ENCODE data around the gene SMIM29. TPM values are rescaled to one million over a fixed set of nuclear protein-coding genes. Genes with fewer than 3 reads are reported as not detected.

Gene SMIM29
- total RNA-seq, 1 experiment from 2014 or later: 25.1 TPM

GRCh38 chr6:34243131-34243771 is 5.6 kb downstream of the SMIM29 start:
- Histone ChIP-seq H3K79me2 (ENCODE audit: insufficient read depth, low read length) (peaks cover 61% of the 10 kb centered on the region), H3K9ac (ENCODE audit: low read length) (peak overlapping the region; percentile 93), H3K9me3 (ENCODE audit: control insufficient read depth in 1 of 2, insufficient read depth in 1 of 2, low read depth in 1 of 2, low read length in 2 of 2) (no peaks in the 10 kb centered on the region), H3K36me3 (ENCODE audit: control insufficient read depth in 1 of 2, insufficient read depth in 2 of 2, low read length in 2 of 2) (peaks cover 13 to 51% of the 10 kb centered on the region in 2 experiments; a peak in 2 of 4 replicates), H3K27me3 (ENCODE audit: insufficient read depth, low read length) (no peaks in the 10 kb centered on the region), H2AFZ (ENCODE audit: low read depth, low read length, poor library complexity, severe bottlenecking) (no peak overlapping the region), H3K27ac (ENCODE audit: low read depth, low read length) (peak overlapping the region; percentile 95), H3K4me1 (ENCODE audit: control insufficient read depth in 1 of 2, insufficient read depth in 2 of 2, low read length in 2 of 2) (peaks cover 78 to 98% of the 10 kb centered on the region in 2 experiments), H3K4me2 (ENCODE audit: low read length) (peak overlapping the region; percentile 87), H3K9me2 (ENCODE audit: insufficient read depth) (no peaks in the 10 kb centered on the region), H4K20me1 (ENCODE audit: insufficient read depth) (peaks cover 20% of the 10 kb centered on the region; the same call in 1 of the 2 replicates), H3K4me3 (replicated peaks in 1 of 2; ENCODE audit: low read depth in 1 of 2, low read length in 2 of 2) (peak overlapping the region; percentile 9 to 69)
- ATAC-seq (no peak), DNase-seq (ENCODE audit: low read depth, low spot score) (no peak)
- CTCF ChIA-PET: interaction anchor here (1.2 to 1.8 kb wide), 5 partner anchors 15 to 171 kb away, joined by 4 to 11 read pairs (median 5); no protein-coding TSS in a partner anchor
- POLR2A ChIA-PET: interaction anchor here (0.7 to 3.8 kb wide), 13 partner anchors 10 to 183 kb away, joined by 3 to 27 read pairs (median 8); partner anchors contain the start of gene RPS10
- RAD21 ChIA-PET (ENCODE audit: low non-redundant PET in 1 of 2, low total read pairs in 2 of 2, uncharacterized antibody in 2 of 2, unreplicated experiment in 2 of 2): interaction anchor here (0.7 to 1.7 kb wide), 4 partner anchors 20 to 183 kb away, joined by 3 to 6 read pairs (median 3); partner anchors contain the start of gene RPS10 (in 1 of the 2)
- no TSS peak for BruUV-seq (replicated peaks)
- TF ChIP-seq POLR2AphosphoS5 (IDR thresholded peaks at IDR 0.05; ENCODE audit: low read depth, low read length) (peak; percentile 2; the same call in 1 of the 2 replicates), CBX3 (IDR thresholded peaks at IDR 0.05; ENCODE audit: low read depth) (no peak)
- intact Hi-C loops (cut with micrococcal nuclease): no loop called here

GRCh38 chr6:34242252-34243130 is 6.3 kb downstream of the SMIM29 start:
- Histone ChIP-seq H3K27me3 (ENCODE audit: insufficient read depth, low read length) (no peaks in the 10 kb centered on the region), H3K4me2 (ENCODE audit: low read length) (peak overlapping the region; percentile 87), H4K20me1 (ENCODE audit: insufficient read depth) (peaks cover 20% of the 10 kb centered on the region; the same call in 1 of the 2 replicates), H3K27ac (ENCODE audit: low read depth, low read length) (peak overlapping the region; percentile 95), H2AFZ (ENCODE audit: low read depth, low read length, poor library complexity, severe bottlenecking) (no peak overlapping the region), H3K9ac (ENCODE audit: low read length) (peak overlapping the region; percentile 93), H3K36me3 (ENCODE audit: control insufficient read depth in 1 of 2, insufficient read depth in 2 of 2, low read length in 2 of 2) (peaks cover 13 to 57% of the 10 kb centered on the region in 2 experiments; a peak in 2 of 4 replicates), H3K9me3 (ENCODE audit: control insufficient read depth in 1 of 2, insufficient read depth in 1 of 2, low read depth in 1 of 2, low read length in 2 of 2) (no peaks in the 10 kb centered on the region), H3K4me3 (replicated peaks in 1 of 2; ENCODE audit: low read depth in 1 of 2, low read length in 2 of 2) (peak overlapping the region; percentile 9 to 69; a peak in 3 of 4 replicates), H3K79me2 (ENCODE audit: insufficient read depth, low read length) (peaks cover 69% of the 10 kb centered on the region), H3K9me2 (ENCODE audit: insufficient read depth) (no peaks in the 10 kb centered on the region), H3K4me1 (ENCODE audit: control insufficient read depth in 1 of 2, insufficient read depth in 2 of 2, low read length in 2 of 2) (peaks cover 70 to 90% of the 10 kb centered on the region in 2 experiments)
- TF ChIP-seq ELF1 (IDR thresholded peaks at IDR 0.05; ENCODE audit: borderline replicate concordance, low read depth): no peak
- TF ChIP-seq POLR2AphosphoS5 (IDR thresholded peaks at IDR 0.05; ENCODE audit: low read depth, low read length): peak; percentile 12; the same call in 1 of the 2 replicates
- TF ChIP-seq SP1 (IDR thresholded peaks at IDR 0.05; ENCODE audit: low read depth): no peak
- TF ChIP-seq YY1 (IDR thresholded peaks at IDR 0.05; ENCODE audit: extremely low read depth, insufficient replicate concordance, low read depth, low read length): peak; percentile 24
- TF ChIP-seq, protein P1, sequence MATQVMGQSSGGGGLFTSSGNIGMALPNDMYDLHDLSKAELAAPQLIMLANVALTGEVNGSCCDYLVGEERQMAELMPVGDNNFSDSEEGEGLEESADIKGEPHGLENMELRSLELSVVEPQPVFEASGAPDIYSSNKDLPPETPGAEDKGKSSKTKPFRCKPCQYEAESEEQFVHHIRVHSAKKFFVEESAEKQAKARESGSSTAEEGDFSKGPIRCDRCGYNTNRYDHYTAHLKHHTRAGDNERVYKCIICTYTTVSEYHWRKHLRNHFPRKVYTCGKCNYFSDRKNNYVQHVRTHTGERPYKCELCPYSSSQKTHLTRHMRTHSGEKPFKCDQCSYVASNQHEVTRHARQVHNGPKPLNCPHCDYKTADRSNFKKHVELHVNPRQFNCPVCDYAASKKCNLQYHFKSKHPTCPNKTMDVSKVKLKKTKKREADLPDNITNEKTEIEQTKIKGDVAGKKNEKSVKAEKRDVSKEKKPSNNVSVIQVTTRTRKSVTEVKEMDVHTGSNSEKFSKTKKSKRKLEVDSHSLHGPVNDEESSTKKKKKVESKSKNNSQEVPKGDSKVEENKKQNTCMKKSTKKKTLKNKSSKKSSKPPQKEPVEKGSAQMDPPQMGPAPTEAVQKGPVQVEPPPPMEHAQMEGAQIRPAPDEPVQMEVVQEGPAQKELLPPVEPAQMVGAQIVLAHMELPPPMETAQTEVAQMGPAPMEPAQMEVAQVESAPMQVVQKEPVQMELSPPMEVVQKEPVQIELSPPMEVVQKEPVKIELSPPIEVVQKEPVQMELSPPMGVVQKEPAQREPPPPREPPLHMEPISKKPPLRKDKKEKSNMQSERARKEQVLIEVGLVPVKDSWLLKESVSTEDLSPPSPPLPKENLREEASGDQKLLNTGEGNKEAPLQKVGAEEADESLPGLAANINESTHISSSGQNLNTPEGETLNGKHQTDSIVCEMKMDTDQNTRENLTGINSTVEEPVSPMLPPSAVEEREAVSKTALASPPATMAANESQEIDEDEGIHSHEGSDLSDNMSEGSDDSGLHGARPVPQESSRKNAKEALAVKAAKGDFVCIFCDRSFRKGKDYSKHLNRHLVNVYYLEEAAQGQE (IDR thresholded peaks at IDR 0.05; ENCODE audit: low read depth): no peak
- TF ChIP-seq EGR1 (IDR thresholded peaks at IDR 0.05; ENCODE audit: low read depth): no peak
- TF ChIP-seq EZH2phosphoT487 (IDR thresholded peaks at IDR 0.05; ENCODE audit: borderline replicate concordance): no peak
- DNase-seq (ENCODE audit: low read depth, low spot score): no peak
- ChIA-PET POLR2A (interaction anchor here (0.5 to 3.8 kb wide), 7 partner anchors 9 to 1024 kb away, joined by 3 to 13 read pairs (median 7); partner anchors contain the start of gene RPS10), CTCF (interaction anchor here (1.0 kb wide), 1 partner anchor 47 kb away, joined by 3 read pairs; no protein-coding TSS in a partner anchor), RAD21 (ENCODE audit: low non-redundant PET in 1 of 2, low total read pairs in 2 of 2, uncharacterized antibody in 2 of 2, unreplicated experiment in 2 of 2) (no interaction called here)
- intact Hi-C loops (cut with micrococcal nuclease): no loop called here
- no peak for ATAC-seq
- no TSS peak for BruUV-seq (replicated peaks)
